Stimulated activated CD8-positive, alpha-beta memory T cell treated with anti-CD3 and anti-CD28 coated beads, Interleukin-15, amount 100 ng/mL, for 48 hours (primary cell): ENCODE results near the gene VPS33B.

Experiments used
- DNase-seq, 2 donors: peaks; one replicate each; pipeline ENCODE4 v3.0.0-alpha.2; 2020; ENCODE audit warnings: low read depth in 2 of 2

The VPS33B gene

GRCh38 chr15:90949979-90950675 lies 72.3 kb downstream of the VPS33B start:
- DNase-seq: no peak
